Activated T-cell treated with anti-CD3 and anti-CD28 coated beads for 24 hours (primary cell): ENCODE data around the gene PNMA6A.
"Not testable (repeated sequence)": the region's sequence is repeated elsewhere in the genome, so short reads cannot be mapped to it uniquely, and the experiment has no call there.

ENCODE experiments used
- DNase-seq: peaks from one replicate; pipeline ENCODE4 v3.0.0-alpha.2; 2020; ENCODE audit warnings: low read depth

The PNMA6A gene

GRCh38 chrX:153075366-153075765 is 3.1 kb downstream of the PNMA6A start:
- no peak for DNase-seq

- DNase-seq = not testable (repeated sequence)
Observed at GRCh38 chrX:153077437-153078135, 5.3 kb downstream of the PNMA6A start.

- not testable (repeated sequence) for DNase-seq
Observed at GRCh38 chrX:153083238-153083923, 11.1 kb downstream of the PNMA6A start.

GRCh38 chrX:153102418-153102817 is 30.2 kb downstream of the PNMA6A start:
- no peak for DNase-seq

GRCh38 chrX:153104959-153105358 is 32.7 kb downstream of the PNMA6A start:
- DNase-seq = not testable (repeated sequence)

- not testable (repeated sequence) for DNase-seq
Observed at GRCh38 chrX:153106092-153106801, 34.0 kb downstream of the PNMA6A start.

GRCh38 chrX:153110735-153111134 is 38.5 kb downstream of the PNMA6A start:
- DNase-seq = not testable (repeated sequence)

GRCh38 chrX:153113851-153114250 is 41.6 kb downstream of the PNMA6A start:
- DNase-seq = not testable (repeated sequence)

- DNase-seq = not testable (repeated sequence)
Observed at GRCh38 chrX:153117754-153118153, 45.5 kb downstream of the PNMA6A start.

- not testable (repeated sequence) for DNase-seq
Observed at GRCh38 chrX:153120230-153120629, 48.0 kb downstream of the PNMA6A start.

- not testable (repeated sequence) for DNase-seq
Observed at GRCh38 chrX:153123468-153123867, 51.2 kb downstream of the PNMA6A start.
